HepG2 (cell line): ENCODE results near the gene NME9. TPM values are rescaled to one million over a fixed set of nuclear protein-coding genes. Genes with fewer than 3 reads are reported as not detected.

ENCODE experiments used
- ATAC-seq: fragments of 200-7000 bp; cut with Tn5 transposase; 3 replicates; pipeline ENCODE4 v1.9.1; 2020; ENCODE audit warnings: mild to moderate bottlenecking, moderate library complexity
- Bru-seq: library from RNA; stranded (reverse); fragments of 400-500 nt; gene quantifications from one replicate; lab custom pipeline; 2021; lab: Mats Ljungman, UMichigan
- BruChase-seq, 2 experiments: library from RNA; stranded (reverse); fragments of 400-500 nt; gene quantifications; one replicate each; lab custom pipeline; 2021; lab: Mats Ljungman, UMichigan
- BruUV-seq: library from RNA; stranded (reverse); fragments of 400-500 nt; replicated peaks from 2 replicates; lab custom pipeline; 2021; lab: Mats Ljungman, UMichigan
- CTCF ChIA-PET: fragments of 300-600 bp; formaldehyde crosslinking; extraction: SDS; loops from one replicate; lab custom pipeline; 2021; ENCODE audit warnings: low total read pairs, inconsistent platforms, low intra/inter-chr PET ratio; lab: Yijun Ruan, JAX
- POLR2A ChIA-PET: fragments of 350-600 bp; sonication (Branson Sonifier 250); formaldehyde crosslinking; loops from one replicate; lab custom pipeline; 2020; ENCODE audit warnings: antibody characterized with exemption, inconsistent platforms; lab: Yijun Ruan, JAX
- DNase-seq: peaks from one replicate; pipeline ENCODE4 v3.0.0-alpha.2; 2015; ENCODE audit warnings: low spot score
- FAIRE-seq: peaks from 3 replicates; lab custom pipeline; 2011; peaks lifted over from hg19 to GRCh38; lab: Jason Lieb, UNC
- H2AFZ ChIP-seq: one replicate; pipeline ENCODE4 v1.6.1; 2011; ENCODE audit warnings: low read length, inconsistent platforms
- H3K27ac ChIP-seq: fragments of 300-600 bp; 3 replicates; pipeline ENCODE4 v1.8.0; 2011; ENCODE audit warnings: mixed run types, mild to moderate bottlenecking, mixed read lengths, low read length, inconsistent platforms; ENCODE audit not compliant: insufficient read depth; ENCODE audit errors: extremely low read length
- H3K27me3 ChIP-seq, 2 experiments: fragments of 200-600 bp in 1 of 2; 2 replicates in 1 of 2; 3 replicates in 1 of 2; pipeline versions ENCODE4 v1.6.0 to v1.8.0; 2011; ENCODE audit warnings: low read length in 2 of 2, mild to moderate bottlenecking in 2 of 2, moderate library complexity in 2 of 2, inconsistent platforms in 1 of 2; ENCODE audit not compliant: insufficient read depth in 2 of 2, control insufficient read depth in 1 of 2
- H3K36me3 ChIP-seq, 2 experiments: fragments of 200-600 bp in 1 of 2; replicated peaks in 1 of 2; 2 replicates in 1 of 2; 3 replicates in 1 of 2; pipeline versions ENCODE4 v1.5.1 to v1.8.0; 2011; ENCODE audit warnings: low read length in 2 of 2, inconsistent platforms in 1 of 2; ENCODE audit not compliant: insufficient read depth in 2 of 2, control insufficient read depth in 1 of 2
- H3K4me1 ChIP-seq: 2 replicates; pipeline ENCODE4 v1.5.1; 2012; ENCODE audit warnings: low read length, inconsistent platforms; ENCODE audit not compliant: insufficient read depth
- H3K4me2 ChIP-seq: 2 replicates; pipeline ENCODE4 v1.6.0; 2011; ENCODE audit warnings: low read depth, low read length, inconsistent platforms
- H3K4me3 ChIP-seq, 3 experiments: fragments of 200-600 bp in 1 of 3; sonication (generic), shearing (Covaris generic) in 1 of 3; replicated peaks in 1 of 3; 2 replicates each; pipeline ENCODE4 v1.5.1; 2011 to 2016; ENCODE audit warnings: low read length in 3 of 3, inconsistent platforms in 2 of 3, low read depth in 2 of 3, mild to moderate bottlenecking in 2 of 3, control low read depth in 1 of 3, mixed read lengths in 1 of 3; ENCODE audit not compliant: insufficient read depth in 1 of 3
- H3K79me2 ChIP-seq: one replicate; pipeline ENCODE4 v1.6.1; 2011; ENCODE audit warnings: low read length, inconsistent platforms; ENCODE audit not compliant: insufficient read depth
- H3K9ac ChIP-seq: 2 replicates; pipeline ENCODE4 v1.6.0; 2011; ENCODE audit warnings: mild to moderate bottlenecking, low read depth, low read length, inconsistent platforms; ENCODE audit not compliant: insufficient read depth
- H3K9me3 ChIP-seq: 2 replicates; pipeline ENCODE4 v1.5.1; 2012; ENCODE audit warnings: mild to moderate bottlenecking, low read length
- H4K20me1 ChIP-seq: 2 replicates; pipeline ENCODE4 v1.6.0; 2011; ENCODE audit warnings: inconsistent platforms, mild to moderate bottlenecking, low read length, moderate library complexity; ENCODE audit not compliant: insufficient read depth
- DR1 ChIP-seq: sonication (generic); formaldehyde crosslinking; IDR thresholded peaks from 2 replicates; pipeline ENCODE4 v1.8.0; 2021; ENCODE audit warnings: mild to moderate bottlenecking, missing genetic modification reagents, inconsistent platforms
- ZNF672 ChIP-seq: sonication (generic); formaldehyde crosslinking; IDR thresholded peaks from 2 replicates; pipeline ENCODE4 v1.8.1; 2022; ENCODE audit warnings: missing genetic modification reagents
- ZNF687 ChIP-seq: sonication (generic); formaldehyde crosslinking; IDR thresholded peaks from 2 replicates; pipeline ENCODE4 v1.5.1; 2020; ENCODE audit warnings: mild to moderate bottlenecking, missing genetic modification reagents, moderate library complexity
- WGBS: methylation state at CpG from one replicate; pipeline ENCODE4 v1.1.6; 2017; ENCODE audit warnings: low lambda C conversion rate; 5-methylcytosine and 5-hydroxymethylcytosine counted together
- in situ Hi-C: cut with HindIII; loops from 2 replicates; pipeline ENCODE4 v1.10.0; 2017; ENCODE audit warnings: low pct_unique_long_range_greater_than_20kb; ENCODE audit not compliant: extremely low pct_ligation_motif_present
- intact Hi-C: fragments of 100-400 bp; cut with micrococcal nuclease; formaldehyde crosslinking; loops from one replicate; pipeline ENCODE4 v1.10.0; 2022; ENCODE audit not compliant: unreplicated experiment
- long read RNA-seq, 2 experiments: library from RNA in 1 of 2; library from polyadenylated mRNA in 1 of 2; stranded (forward) in 1 of 2; unstranded in 1 of 2; transcript quantifications; one replicate each; pipeline ENCODE4 v2.0.0, GENCODE V29; 2019 to 2022
- polyA minus RNA-seq, 3 experiments: library from RNA; depleted of rRNA, polyadenylated mRNA; stranded (reverse); fragments of >200 nt; gene quantifications; 2 replicates each; pipeline ENCODE4 v1.2.3, GENCODE V29; 2011; ENCODE audit warnings: low replicate concordance in 1 of 3
- polyA plus RNA-seq, 8 experiments: library from polyadenylated mRNA; depleted of rRNA in 3 of 8; stranded (reverse) in 7 of 8; unstranded in 1 of 8; fragments of >200 nt; fragmentation: Illumina TruSeq in 4 of 8; extraction: Trizol in 4 of 8; gene quantifications; 2 replicates each; pipeline versions ENCODE4 v1.2.1 to v1.2.3, GENCODE V29; 2011 to 2016; ENCODE audit warnings: low read depth in 4 of 8, missing spikeins in 1 of 8, mixed read lengths in 1 of 8; ENCODE audit not compliant: insufficient read depth in 1 of 8
- total RNA-seq, 5 experiments: library from RNA; depleted of rRNA; stranded (reverse); fragments of >200 nt; fragmentation: Illumina TruSeq; extraction: Trizol; gene quantifications; 2 replicates each; pipeline ENCODE4 v1.2.3, GENCODE V29; 2016; ENCODE audit warnings: low read depth in 1 of 5
- TF ChIP-seq, protein P1 (sequence below): sonication (generic); formaldehyde crosslinking; conservative IDR thresholded peaks from 2 replicates; pipeline ENCODE4 v1.4.0; 2020; ENCODE audit warnings: mild to moderate bottlenecking, missing genetic modification reagents, moderate library complexity

The NME9 gene, protein sequence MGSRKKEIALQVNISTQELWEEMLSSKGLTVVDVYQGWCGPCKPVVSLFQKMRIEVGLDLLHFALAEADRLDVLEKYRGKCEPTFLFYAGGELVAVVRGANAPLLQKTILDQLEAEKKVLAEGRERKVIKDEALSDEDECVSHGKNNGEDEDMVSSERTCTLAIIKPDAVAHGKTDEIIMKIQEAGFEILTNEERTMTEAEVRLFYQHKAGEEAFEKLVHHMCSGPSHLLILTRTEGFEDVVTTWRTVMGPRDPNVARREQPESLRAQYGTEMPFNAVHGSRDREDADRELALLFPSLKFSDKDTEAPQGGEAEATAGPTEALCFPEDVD
- not detected in 2 replicates for total RNA-seq (2016; rRNA removed; fragmentation: Illumina TruSeq; extraction: Trizol)
- not detected in 2 replicates for total RNA-seq (2016; cell fraction: cytosol; rRNA removed; fragmentation: Illumina TruSeq; extraction: Trizol; ENCODE audit: low read depth)
- not detected in 2 replicates for total RNA-seq (2016; cell fraction: insoluble cytoplasmic fraction; rRNA removed; fragmentation: Illumina TruSeq; extraction: Trizol)
- 0.28 TPM in 1 of 2 replicates, not detected in the other for total RNA-seq (2016; cell fraction: membrane; rRNA removed; fragmentation: Illumina TruSeq; extraction: Trizol)
- total RNA-seq (2016; cell fraction: nucleus; rRNA removed; fragmentation: Illumina TruSeq; extraction: Trizol), result not detected in 2 replicates
- not detected in 2 replicates for polyA plus RNA-seq (2011; rRNA removed)
- polyA plus RNA-seq (2011; cell fraction: cytosol; rRNA removed), result not detected in 2 replicates
- polyA plus RNA-seq (2011; cell fraction: nucleus; rRNA removed), result not detected in 2 replicates
- polyA plus RNA-seq (2012), result 0.37 and 0.50 TPM in 2 replicates
- polyA plus RNA-seq (2016; cell fraction: cytosol; fragmentation: Illumina TruSeq; extraction: Trizol; ENCODE audit: low read depth), result not detected in 2 replicates
- not detected in 2 replicates for polyA plus RNA-seq (2016; cell fraction: insoluble cytoplasmic fraction; fragmentation: Illumina TruSeq; extraction: Trizol; ENCODE audit: low read depth)
- polyA plus RNA-seq (2016; cell fraction: membrane; fragmentation: Illumina TruSeq; extraction: Trizol; ENCODE audit: low read depth), result not detected in 2 replicates
- not detected in 2 replicates for polyA plus RNA-seq (2016; cell fraction: nucleus; fragmentation: Illumina TruSeq; extraction: Trizol; ENCODE audit: insufficient read depth, low read depth)
- polyA minus RNA-seq (2011; rRNA and poly(A)+ RNA removed; ENCODE audit: low replicate concordance), result not detected in 2 replicates
- polyA minus RNA-seq (2011; cell fraction: cytosol; rRNA and poly(A)+ RNA removed), result not detected in 2 replicates
- polyA minus RNA-seq (2011; cell fraction: nucleus; rRNA and poly(A)+ RNA removed), result 0.26 and 0.37 TPM in 2 replicates
- Bru-seq, nascent RNA, result percentile 8 among the genes with signal in this experiment
- percentile 5 among the genes with signal in this experiment for BruChase-seq, experiment 1, labeled RNA remaining after a 6-hour chase
- BruChase-seq, experiment 2, labeled RNA remaining after a 2-hour chase, result percentile 1 among the genes with signal in this experiment
- long read RNA-seq, experiment 1, result 0 reads
- long read RNA-seq, experiment 2, result 0 reads

DNA sequence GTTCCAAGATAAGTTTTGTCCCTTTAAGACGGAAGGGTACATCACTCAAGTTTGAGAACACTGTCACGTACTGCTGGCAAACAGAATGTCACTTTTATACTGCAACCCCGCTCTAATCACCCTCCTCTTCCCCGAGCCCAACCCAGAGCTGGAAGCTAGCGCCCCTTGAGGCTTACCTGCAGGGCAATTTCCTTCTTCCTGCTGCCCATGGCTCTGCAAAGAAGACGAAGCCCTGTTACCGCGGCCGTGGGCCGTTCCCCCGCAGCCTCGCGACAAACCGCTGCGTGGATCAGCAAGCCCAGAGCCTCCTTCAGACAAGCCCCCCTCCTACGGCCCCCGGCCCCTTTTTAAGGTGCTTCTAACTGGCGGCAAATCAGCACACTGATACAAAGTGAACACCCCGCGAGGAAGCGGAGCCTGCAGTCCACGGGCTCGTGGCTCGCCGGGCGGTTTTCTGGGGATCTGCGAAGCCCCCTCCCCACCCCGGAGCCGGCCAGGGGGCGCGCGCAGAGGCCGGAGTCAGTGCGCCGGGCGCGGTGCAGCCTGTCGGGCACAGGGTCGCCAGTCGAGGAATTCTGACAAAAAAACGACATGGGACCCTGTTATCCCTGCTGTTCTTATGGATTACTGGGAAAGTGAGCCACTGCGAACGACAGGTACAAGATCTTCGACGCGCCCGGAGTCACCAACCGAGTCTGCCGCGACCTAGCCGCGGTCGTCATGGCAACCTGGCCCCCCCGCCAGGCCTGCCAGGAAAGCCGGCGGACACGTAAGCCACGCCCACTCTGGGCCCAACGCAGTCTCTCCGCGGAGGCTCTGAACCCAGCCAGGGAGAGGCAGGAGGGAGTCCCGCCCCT is at the start of gene NME9:
NME9 (minus strand) TSS at position 725 of the 857 bp plus-strand sequence; CDS start at position 209, 516 bp downstream.
- Histone ChIP-seq H3K9me3 (no peaks in the 10 kb centered on the region), H3K27ac (no peak within 1 kb of the TSS), H3K79me2 (no peaks in the 10 kb centered on the region), H2AFZ (peak within 1 kb of the TSS; percentile 3), H3K27me3 (no peaks in the 10 kb centered on the region), H4K20me1 (no peaks in the 10 kb centered on the region), H3K4me2 (peak within 1 kb of the TSS; percentile 89), H3K36me3 (no peaks in the 10 kb centered on the region), H3K4me3 (peak within 1 kb of the TSS; percentile 60 to 71 (median 64)), H3K4me1 (peaks cover 14% of the 10 kb centered on the region), H3K9ac (peak within 1 kb of the TSS; percentile 27; the same call in 1 of the 2 replicates)
- in situ Hi-C loops (loop anchor here (10.0 kb wide), 1 partner anchor 145 kb away; the partner anchor contains the start of gene ARMC8), intact Hi-C loops (loop anchor here (1.0 to 5.0 kb wide), 3 partner anchors 62 to 261 kb away; no protein-coding TSS in a partner anchor)
- FAIRE-seq (peak; percentile 60), ATAC-seq (peak; percentile 97), DNase-seq (peak; percentile 87)
- ChIA-PET CTCF (no interaction called here), POLR2A (interaction anchor here (0.9 kb wide), 1 partner anchor 18 kb away, joined by 3 read pairs; no protein-coding TSS in a partner anchor)
- BruUV-seq, result no TSS peak
- WGBS, result under 1% methylated on average over 24 of the region's 62 CpGs
- TF ChIP-seq ZNF687 (CRISPR knock-in tag) (peak; percentile 77), ZNF672 (CRISPR knock-in tag) (no peak), DR1 (0 out of 2 replicates have a peak, but pooled peaks have one; percentile 44)
- TF ChIP-seq, protein P1, sequence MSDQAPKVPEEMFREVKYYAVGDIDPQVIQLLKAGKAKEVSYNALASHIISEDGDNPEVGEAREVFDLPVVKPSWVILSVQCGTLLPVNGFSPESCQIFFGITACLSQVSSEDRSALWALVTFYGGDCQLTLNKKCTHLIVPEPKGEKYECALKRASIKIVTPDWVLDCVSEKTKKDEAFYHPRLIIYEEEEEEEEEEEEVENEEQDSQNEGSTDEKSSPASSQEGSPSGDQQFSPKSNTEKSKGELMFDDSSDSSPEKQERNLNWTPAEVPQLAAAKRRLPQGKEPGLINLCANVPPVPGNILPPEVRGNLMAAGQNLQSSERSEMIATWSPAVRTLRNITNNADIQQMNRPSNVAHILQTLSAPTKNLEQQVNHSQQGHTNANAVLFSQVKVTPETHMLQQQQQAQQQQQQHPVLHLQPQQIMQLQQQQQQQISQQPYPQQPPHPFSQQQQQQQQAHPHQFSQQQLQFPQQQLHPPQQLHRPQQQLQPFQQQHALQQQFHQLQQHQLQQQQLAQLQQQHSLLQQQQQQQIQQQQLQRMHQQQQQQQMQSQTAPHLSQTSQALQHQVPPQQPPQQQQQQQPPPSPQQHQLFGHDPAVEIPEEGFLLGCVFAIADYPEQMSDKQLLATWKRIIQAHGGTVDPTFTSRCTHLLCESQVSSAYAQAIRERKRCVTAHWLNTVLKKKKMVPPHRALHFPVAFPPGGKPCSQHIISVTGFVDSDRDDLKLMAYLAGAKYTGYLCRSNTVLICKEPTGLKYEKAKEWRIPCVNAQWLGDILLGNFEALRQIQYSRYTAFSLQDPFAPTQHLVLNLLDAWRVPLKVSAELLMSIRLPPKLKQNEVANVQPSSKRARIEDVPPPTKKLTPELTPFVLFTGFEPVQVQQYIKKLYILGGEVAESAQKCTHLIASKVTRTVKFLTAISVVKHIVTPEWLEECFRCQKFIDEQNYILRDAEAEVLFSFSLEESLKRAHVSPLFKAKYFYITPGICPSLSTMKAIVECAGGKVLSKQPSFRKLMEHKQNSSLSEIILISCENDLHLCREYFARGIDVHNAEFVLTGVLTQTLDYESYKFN, result 0 out of 2 replicates have a peak, but pooled peaks have one; percentile 19
